ENCODE measurements around the gene SLC34A2.
"Not testable (repeated sequence)": the region's sequence is repeated elsewhere in the genome, so short reads cannot be mapped to it uniquely, and the experiment has no call there.

The SLC34A2 gene

GRCh38 chr4:25654971-25655963 is at the start of gene SLC34A2:
SLC34A2 (plus strand) TSS chr4:25655851; CDS start chr4:25662501, 6,650 bp downstream.
- no peak for DNase-seq

- no peak for DNase-seq
Measured at GRCh38 chr4:25608644-25609043, 47.0 kb upstream of the SLC34A2 start.

DNA sequence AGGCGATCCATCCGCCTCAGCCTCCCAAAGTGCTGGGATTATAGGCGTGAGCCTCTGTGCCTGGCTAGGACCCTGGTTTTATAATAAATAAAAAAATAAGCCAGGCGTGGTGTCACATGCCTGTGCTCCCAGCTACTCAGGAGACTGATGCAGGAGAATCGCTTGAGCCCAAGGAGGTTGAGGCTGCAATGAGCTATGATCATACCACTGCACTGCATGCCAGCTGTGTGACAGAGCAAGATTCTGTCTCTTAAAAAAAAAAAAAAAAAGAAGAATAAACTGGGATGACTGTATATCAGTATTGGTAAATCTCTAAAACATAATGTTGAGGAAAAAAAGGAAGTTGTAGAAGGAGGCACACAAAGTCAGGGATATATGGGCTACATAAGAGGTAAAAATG is 45.7 kb upstream of the SLC34A2 start:
- no peak for DNase-seq

DNA sequence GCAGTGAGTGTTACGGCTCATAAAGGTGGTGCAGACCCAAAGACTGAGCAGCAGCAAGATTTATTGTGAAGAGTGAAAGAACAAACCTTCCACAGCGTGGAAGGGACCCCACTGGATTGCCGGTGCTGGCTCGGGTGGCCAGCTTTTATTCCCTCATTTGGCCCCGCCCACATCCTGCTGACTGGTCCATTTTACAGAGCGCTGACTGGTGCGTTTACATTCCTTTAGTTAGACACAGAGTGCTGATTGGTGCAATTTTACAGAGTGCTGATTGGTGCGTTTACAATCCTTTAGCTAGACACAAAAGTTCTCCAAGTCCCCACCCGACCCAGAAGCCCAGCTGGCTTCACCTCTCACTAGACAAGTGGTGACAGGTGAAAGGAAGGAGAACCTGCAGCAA is 42.0 kb upstream of the SLC34A2 start:
- DNase-seq: not testable (repeated sequence)

GRCh38 chr4:25614807-25615206 is 40.8 kb upstream of the SLC34A2 start:
- DNase-seq: no peak

- DNase-seq: no peak
Measured at GRCh38 chr4:25621027-25621930, 34.4 kb upstream of the SLC34A2 start.

DNA sequence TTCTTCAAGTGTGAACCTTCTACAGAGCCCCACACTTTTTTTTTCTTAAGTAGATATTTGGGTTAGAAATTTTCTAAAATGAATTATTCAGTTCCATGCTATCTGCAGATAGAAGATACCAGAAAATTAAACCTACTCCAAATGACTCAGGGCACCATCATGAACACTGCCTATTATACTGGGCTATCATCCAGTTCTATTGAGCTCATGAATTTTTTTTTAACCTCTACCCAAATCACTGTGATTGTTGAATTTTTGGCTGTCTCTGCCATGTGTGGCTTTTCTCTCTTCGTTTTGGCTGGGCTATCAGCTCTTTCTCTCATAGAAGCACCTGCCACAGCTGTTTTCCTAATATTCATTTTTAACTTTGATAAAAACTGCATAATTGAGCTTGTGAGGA is 31.0 kb upstream of the SLC34A2 start:
- no peak for DNase-seq

GRCh38 chr4:25628451-25628850 is 27.2 kb upstream of the SLC34A2 start:
- no peak for DNase-seq

GRCh38 chr4:25632135-25632534 is 23.5 kb upstream of the SLC34A2 start:
- no peak for DNase-seq

GRCh38 chr4:25633541-25633940 is 22.1 kb upstream of the SLC34A2 start:
- no peak for DNase-seq

DNA sequence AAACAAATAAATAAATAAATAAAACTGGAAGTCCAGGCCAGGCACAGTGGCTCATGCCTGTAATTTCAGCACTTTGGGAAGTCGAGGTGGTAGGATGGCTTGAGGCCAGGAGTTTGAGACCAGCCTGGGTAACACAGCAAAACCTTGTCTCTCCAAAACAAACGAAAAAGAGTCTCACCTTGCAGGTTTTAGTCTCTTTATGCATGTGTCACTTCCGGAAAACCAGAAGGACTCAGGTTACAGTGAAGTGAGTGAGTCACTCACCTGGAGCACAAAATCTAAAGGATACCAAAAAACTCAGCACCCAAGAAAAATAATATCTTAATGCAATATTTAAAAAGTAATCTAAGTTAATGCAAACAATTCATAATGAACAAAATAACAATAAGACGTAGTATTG is 20.1 kb upstream of the SLC34A2 start:
- DNase-seq: no peak

GRCh38 chr4:25637581-25638220 is 17.9 kb upstream of the SLC34A2 start:
- no peak for DNase-seq

GRCh38 chr4:25638221-25638601 is 17.4 kb upstream of the SLC34A2 start:
- no peak for DNase-seq

DNA sequence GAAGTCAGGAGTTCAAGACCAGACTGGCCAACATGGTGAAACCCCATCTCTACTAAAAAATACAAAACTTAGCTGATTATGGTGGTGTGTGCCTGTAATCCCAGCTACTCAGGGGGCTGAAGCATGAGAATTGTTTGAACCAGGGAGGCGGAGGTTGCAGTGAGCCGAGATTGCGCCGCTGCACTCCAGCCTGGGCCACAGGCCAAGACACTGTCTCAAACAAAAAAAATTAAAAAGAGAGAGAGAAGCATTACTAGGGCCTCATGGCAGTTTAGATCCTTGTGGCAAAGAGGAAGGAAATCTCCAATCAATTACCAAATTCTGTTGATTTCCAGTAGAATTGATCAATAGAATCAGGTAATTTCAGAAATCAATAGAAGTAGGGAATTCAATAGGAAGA is 16.8 kb upstream of the SLC34A2 start:
- DNase-seq: no peak

GRCh38 chr4:25650311-25650710 is 5.3 kb upstream of the SLC34A2 start:
- DNase-seq: no peak

GRCh38 chr4:25651682-25652081 is 4.0 kb upstream of the SLC34A2 start:
- no peak for DNase-seq

- no peak for DNase-seq
Measured at GRCh38 chr4:25654031-25654970, 1.4 kb upstream of the SLC34A2 start.

- DNase-seq: no peak
Measured at GRCh38 chr4:25656031-25656430, 380 bp downstream of the SLC34A2 start.

DNA sequence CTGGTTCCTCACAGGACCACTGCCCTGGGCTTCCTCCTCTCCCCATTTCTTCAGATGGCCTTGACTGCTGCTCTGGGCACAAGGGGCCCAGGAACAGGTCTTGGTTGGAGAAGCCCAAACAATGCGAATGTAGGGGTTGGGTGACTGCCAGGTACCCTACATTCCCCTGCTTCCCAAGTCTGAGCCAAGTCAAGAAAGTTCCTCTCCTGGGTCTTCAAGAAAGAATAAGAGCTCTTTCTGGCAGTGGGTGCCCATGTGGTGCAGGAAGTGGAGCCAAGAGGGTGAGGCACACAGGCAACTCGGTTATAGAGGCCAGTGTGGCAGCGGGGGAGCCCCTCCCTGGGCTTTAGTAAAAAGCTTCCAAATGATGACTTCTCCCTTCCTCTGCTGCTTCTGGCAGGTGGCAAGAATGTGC is 2.7 kb downstream of the SLC34A2 start:
- DNase-seq: no peak

DNA sequence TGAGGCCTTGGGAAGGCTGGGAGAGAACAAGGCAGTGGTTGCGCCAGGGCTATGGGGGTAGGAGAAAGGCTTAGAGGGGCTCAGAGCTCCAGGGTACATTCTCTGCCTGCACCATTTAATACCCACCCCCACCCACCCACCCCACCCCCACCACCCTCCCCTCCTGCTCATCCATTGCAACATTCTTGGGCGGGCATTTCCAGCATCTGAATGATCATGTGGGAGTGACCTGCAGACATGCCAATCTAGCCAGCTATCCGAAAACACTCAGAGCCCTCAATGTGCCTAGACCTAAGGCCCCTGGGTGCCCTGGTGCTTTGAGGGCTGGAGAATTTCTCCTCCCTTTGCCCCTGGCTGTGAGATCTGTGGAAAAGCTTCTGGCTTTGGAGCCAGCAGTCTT is 3.1 kb downstream of the SLC34A2 start:
- no peak for DNase-seq

DNA sequence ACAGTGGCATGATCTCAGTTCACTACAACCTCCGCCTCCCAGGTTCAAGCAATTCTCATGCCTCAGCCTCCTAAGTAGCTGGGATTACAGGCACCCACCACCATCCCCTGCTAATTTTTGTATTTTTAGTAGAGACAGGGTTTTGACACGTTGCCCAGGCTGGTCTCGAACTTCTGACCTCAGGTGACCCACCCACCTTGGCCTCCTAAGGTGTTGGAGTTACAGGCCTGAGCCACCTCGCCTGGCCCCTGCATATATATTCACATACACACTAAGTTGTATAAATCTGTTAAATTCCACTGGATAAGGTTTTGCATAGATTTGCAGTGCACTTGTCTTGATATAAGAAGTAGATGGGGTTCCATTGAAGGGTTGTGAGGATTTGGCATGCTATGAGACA is 5.8 kb downstream of the SLC34A2 start:
- not testable (repeated sequence) for DNase-seq

DNA sequence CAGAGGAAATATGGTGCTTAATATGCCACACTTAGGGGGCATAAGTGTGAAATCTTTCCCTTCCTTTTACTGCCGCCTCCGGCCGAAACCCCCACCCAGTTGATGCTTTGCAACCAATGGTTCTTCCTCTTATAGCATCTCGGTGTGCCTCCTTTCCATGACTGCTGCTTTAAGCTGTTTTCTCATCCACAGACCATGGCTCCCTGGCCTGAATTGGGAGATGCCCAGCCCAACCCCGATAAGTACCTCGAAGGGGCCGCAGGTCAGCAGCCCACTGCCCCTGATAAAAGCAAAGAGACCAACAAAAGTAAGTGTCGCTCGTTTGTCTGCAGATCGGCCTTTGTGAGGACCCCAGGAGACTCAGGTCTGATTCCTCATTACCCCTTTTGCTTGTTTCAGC is 6.7 kb downstream of the SLC34A2 start:
- DNase-seq: no peak

Data from NCI-H1930 (cell line).